Measurements from ENCODE around the gene KCNK2.

- no peak for TF ChIP-seq POLR2AphosphoS5 (IDR thresholded peaks at IDR 0.05; ENCODE audit: borderline replicate concordance, low read depth, low read length)
- TF ChIP-seq EZH2 (IDR thresholded peaks at IDR 0.05): no peak
- TF ChIP-seq FOXP2 (optimal IDR thresholded peaks at IDR 0.05; ENCODE audit: control extremely low read depth, extremely low read length, insufficient read depth): no peak
Measured at GRCh38 chr1:215156232-215156631, 73.7 kb downstream of the KCNK2 start.

All from SK-N-MC (cell line).